ENCODE results near the gene IFTAP.

The IFTAP gene

DNA sequence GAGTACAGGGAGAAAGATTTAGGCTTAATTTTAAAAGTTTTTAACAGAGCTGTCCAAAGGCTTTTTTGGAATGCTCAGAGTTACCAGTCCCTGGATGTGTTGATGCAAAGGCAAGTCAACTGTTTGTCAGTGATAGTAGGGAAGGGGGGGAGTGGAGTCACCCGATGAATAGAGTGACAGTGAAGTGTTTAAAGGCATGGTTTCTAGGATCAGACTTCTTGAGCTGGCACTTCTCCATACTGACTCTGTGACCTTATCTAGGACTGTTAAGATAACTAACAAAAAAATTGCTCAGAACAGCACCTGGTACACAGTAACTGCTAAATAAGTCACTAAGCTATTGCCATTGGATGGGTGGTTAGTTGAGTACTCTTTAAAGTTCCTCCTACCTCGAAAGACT is 15.1 kb downstream of the IFTAP start:
- H3K9me3 ChIP-seq: peaks cover 10% of the 10 kb centered on the region; the same call in 1 of the 2 replicates
- H3K4me1 ChIP-seq: peaks cover 68% of the 10 kb centered on the region
- H3K27me3 ChIP-seq: no peaks in the 10 kb centered on the region
- no peak overlapping the region for H3K4me3 ChIP-seq
- no peak for TF ChIP-seq Cebpa-rat (IDR thresholded peaks at IDR 0.05)
- no peaks in the 10 kb centered on the region for H4K20me1 ChIP-seq
- no peak overlapping the region for H3K9ac ChIP-seq
- H3K36me3 ChIP-seq: no peaks in the 10 kb centered on the region
- H3K4me2 ChIP-seq: peak overlapping the region; percentile 89
- no peak overlapping the region; the same call in 1 of the 2 replicates for H3K27ac ChIP-seq

DNA sequence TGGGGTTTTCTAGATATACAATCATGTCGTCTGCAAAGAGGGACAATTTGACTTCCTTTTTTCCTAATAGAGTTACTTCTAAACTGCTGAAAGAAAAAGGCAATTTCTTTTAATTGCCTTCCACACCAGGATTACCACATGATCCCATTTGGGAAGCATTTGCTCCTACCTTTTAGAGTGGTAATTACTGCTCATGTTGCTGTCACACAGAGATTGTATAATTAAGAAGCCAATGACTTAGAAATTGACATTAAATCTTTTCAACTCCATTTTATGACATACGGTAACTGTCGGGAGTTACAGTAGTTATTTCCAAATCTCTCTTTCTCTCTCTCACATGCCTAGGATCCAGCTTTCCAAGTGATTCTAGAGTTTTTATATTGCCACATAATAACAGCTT is 21.5 kb downstream of the IFTAP start:
- TF ChIP-seq Cebpa-rat (IDR thresholded peaks at IDR 0.05): no peak
- Histone ChIP-seq H3K9ac (peak overlapping the region; percentile 56; the same call in 1 of the 2 replicates), H4K20me1 (no peaks in the 10 kb centered on the region), H3K27ac (peak overlapping the region; percentile 99), H3K4me2 (peak overlapping the region; percentile 68), H3K9me3 (peaks cover 8% of the 10 kb centered on the region; the same call in 1 of the 2 replicates), H3K4me1 (peaks cover 41% of the 10 kb centered on the region), H3K4me3 (no peak overlapping the region), H3K36me3 (no peaks in the 10 kb centered on the region), H3K27me3 (no peaks in the 10 kb centered on the region)

DNA sequence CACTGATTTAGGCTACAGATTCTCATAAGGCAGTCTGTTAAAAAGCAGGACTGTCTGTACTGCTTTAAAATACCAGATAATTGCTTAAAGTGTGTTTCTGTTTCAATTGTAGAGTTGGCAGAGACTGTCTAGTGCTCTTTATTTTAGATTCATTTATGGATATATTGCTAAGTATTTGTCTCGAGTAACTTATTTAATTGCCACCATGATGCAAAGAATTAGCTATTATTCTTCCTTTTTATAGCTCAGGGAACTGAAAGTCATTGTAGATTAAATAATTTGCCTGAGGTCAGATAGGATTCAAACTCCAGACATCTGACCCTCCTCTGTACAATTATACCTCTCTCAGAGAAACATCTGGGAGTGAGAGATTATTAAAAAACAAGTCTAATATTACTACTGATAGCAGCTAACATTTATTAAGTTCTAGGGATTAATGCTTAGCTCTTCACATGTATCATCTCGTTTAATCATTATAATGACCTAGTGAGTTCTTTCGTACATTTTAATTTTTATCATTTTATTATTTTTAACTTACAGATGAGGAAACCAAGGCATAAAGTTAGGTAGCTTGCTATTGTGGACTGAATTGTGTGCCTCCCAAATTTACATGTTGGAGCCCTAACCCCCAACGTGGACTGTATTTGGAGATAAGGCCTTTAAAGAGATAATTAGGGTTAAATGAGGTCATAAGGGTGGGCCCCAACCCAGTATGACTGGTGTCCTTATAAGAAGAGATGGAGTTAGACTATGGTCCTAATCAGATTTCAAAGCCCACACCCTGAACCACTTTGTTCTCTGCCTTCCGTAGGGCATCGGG is 23.5 kb downstream of the IFTAP start:
- peaks cover 7% of the 10 kb centered on the region; the same call in 1 of the 2 replicates for H3K9me3 ChIP-seq
- H3K9ac ChIP-seq: peak overlapping the region; percentile 93
- H3K4me1 ChIP-seq: peaks cover 54% of the 10 kb centered on the region
- H3K27me3 ChIP-seq: no peaks in the 10 kb centered on the region
- TF ChIP-seq Cebpa-rat (IDR thresholded peaks at IDR 0.05): no peak
- peak overlapping the region; percentile 94 for H3K4me2 ChIP-seq
- no peaks in the 10 kb centered on the region for H3K36me3 ChIP-seq
- H3K4me3 ChIP-seq: peak overlapping the region; percentile 58
- H3K27ac ChIP-seq: peak overlapping the region; percentile 99
- H4K20me1 ChIP-seq: no peaks in the 10 kb centered on the region

DNA sequence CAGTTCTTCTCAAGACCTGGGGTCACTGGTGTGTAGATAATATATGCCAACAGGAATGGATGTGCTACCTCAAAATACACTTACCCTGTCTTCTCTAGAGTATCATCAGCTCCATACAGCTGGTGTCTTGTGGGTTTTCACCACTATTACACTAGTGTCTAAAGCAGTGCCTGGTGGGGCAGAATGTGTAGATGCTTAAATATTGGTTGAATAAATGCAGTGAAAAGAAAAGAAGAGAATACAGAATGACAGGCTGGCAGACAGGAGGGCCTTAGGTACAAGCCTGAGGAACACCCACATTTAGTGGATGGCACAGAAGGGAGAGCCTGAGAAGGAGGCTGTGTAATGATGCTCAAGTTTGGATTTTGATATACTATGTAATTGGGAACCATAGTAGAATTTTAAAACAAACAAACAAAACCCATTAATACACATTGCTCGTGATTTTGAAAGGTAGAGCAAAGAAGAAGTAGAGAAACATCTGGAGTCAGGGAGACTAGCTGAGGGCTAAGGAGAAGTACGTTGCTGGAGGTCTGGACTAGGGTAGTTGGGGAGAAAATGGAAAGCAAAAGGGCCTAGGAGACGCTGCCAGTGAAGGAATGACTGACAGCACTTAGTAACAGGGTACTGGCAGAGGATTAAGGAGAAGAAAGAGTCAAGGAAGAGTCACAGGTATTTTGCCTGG is 24.2 kb downstream of the IFTAP start:
- Histone ChIP-seq H3K36me3 (no peaks in the 10 kb centered on the region), H3K4me1 (peaks cover 61% of the 10 kb centered on the region), H3K27ac (peak overlapping the region; percentile 99), H3K9ac (peak overlapping the region; percentile 93), H3K9me3 (peaks cover 4% of the 10 kb centered on the region; the same call in 1 of the 2 replicates), H3K4me3 (peak overlapping the region; percentile 58), H3K27me3 (no peaks in the 10 kb centered on the region), H4K20me1 (no peaks in the 10 kb centered on the region), H3K4me2 (peak overlapping the region; percentile 94)
- TF ChIP-seq Cebpa-rat (IDR thresholded peaks at IDR 0.05): no peak

DNA sequence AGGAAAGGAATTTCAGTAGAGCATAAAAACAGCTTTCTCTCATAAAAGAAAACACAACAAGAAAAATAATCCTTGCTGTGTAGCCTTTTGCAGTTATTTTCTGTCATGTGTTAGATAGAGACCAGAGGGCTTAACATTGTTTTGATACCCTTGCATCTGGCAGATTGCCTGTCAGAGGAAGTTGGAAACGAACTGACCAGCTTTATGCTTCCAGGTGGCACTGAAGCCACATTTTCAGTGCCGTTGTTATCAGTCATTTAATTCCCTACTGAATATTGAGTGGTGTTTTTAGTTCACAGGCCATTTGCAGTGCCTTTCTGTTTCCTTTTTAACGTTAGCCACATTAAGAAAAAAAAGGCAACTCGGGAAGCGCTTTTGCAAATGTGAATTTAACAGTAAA is 25.2 kb downstream of the IFTAP start:
- peak overlapping the region; percentile 99 for H3K27ac ChIP-seq

DNA sequence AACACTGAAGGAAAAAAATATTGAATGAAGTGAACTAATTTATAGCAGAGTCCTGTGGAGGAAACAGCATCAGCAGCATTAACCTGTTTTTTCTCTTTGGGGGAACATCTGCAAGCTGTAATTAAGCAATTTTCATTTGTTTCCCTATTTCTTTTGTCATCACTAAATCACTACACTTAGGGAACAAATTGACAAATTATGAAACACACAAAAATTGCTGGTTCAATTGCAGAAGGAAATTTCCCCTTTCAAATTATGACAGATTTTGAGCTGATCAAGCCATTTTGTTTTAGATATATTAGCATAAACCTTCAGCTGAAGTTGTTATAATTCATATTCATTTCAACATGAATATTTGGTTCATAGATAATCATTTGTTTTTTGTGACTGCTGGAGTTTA is 25.9 kb downstream of the IFTAP start:
- Histone ChIP-seq H3K9ac (peak overlapping the region; percentile 93), H3K4me3 (peak overlapping the region; percentile 58), H3K27me3 (no peaks in the 10 kb centered on the region), H3K9me3 (no peaks in the 10 kb centered on the region), H3K36me3 (no peaks in the 10 kb centered on the region), H4K20me1 (no peaks in the 10 kb centered on the region), H3K4me2 (peak overlapping the region; percentile 94), H3K27ac (peak overlapping the region; percentile 99), H3K4me1 (peaks cover 73% of the 10 kb centered on the region)
- TF ChIP-seq Cebpa-rat (IDR thresholded peaks at IDR 0.05): no peak

More for the DNA sequence above, 25.2 kb downstream of the IFTAP start:
- H3K4me2 ChIP-seq: peak overlapping the region; percentile 94
- no peaks in the 10 kb centered on the region for H3K36me3 ChIP-seq
- H3K27me3 ChIP-seq: no peaks in the 10 kb centered on the region
- H3K9me3 ChIP-seq: no peaks in the 10 kb centered on the region
- peak overlapping the region; percentile 58 for H3K4me3 ChIP-seq
- no peak for TF ChIP-seq Cebpa-rat (IDR thresholded peaks at IDR 0.05)
- no peaks in the 10 kb centered on the region for H4K20me1 ChIP-seq
- H3K9ac ChIP-seq: peak overlapping the region; percentile 93
- peaks cover 71% of the 10 kb centered on the region for H3K4me1 ChIP-seq

DNA sequence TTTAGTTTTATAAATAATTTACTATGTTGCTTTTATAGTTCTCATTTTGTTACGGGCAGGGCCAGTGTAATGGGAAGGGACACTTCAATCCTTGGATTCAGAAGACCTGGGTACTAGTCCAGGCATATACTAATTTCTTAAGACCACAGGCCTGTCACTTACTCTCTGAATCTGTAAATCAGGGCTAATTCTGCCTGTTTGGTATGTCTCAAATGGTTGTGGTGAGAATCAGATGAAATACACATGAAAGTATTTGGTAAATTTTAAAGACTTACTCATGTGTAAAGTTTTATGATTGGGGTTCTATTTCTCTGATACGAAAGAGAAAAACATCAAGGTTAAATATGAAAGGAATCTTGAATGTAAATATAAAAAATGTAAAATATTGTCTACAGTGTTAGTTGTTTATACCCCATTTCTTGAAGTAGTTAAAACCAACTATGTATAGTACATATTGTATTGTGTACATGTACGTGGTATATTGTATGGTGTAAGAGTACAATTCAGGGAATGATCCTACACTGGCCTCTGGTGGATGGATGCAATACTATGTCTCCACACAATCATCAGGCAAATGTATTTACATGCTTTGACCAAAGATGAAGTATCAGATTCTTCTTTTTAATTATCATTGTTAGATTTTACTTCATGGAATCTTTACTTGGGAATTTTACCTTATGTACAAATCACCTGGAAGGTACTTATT is 28.3 kb downstream of the IFTAP start:
- Histone ChIP-seq H4K20me1 (no peaks in the 10 kb centered on the region), H3K9ac (peak overlapping the region; percentile 80), H3K36me3 (no peaks in the 10 kb centered on the region), H3K9me3 (no peaks in the 10 kb centered on the region), H3K27ac (peak overlapping the region; percentile 99), H3K27me3 (no peaks in the 10 kb centered on the region), H3K4me3 (peak overlapping the region; percentile 58), H3K4me1 (peaks cover 65% of the 10 kb centered on the region), H3K4me2 (peak overlapping the region; percentile 93)
- TF ChIP-seq Cebpa-rat (IDR thresholded peaks at IDR 0.05): no peak

DNA sequence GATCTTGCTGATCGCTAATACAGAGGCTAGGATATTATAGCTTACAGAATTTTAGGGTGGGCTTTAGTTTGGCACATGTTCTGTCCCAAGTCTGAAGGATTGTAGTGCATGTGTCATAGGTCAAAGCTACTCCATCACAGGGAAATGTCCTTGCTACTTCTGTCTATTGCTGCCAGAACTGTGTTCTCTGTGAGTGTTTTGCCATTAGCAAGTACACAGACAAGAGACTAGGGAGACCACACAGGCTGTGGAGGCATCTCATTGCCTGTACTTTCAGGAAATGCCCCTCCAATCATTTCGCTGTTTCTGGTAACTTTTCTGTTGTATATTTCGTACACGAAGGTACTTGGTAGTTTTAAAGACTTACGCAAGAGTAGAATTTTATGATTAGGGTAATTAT is 29.2 kb downstream of the IFTAP start:
- H3K4me3 ChIP-seq: no peak overlapping the region
- no peaks in the 10 kb centered on the region for H3K9me3 ChIP-seq
- peak overlapping the region; percentile 93 for H3K4me2 ChIP-seq
- peaks cover 56% of the 10 kb centered on the region for H3K4me1 ChIP-seq
- H3K9ac ChIP-seq: 0 out of 2 replicates have a peak overlapping the region, but pooled peaks have one; percentile 23
- H4K20me1 ChIP-seq: no peaks in the 10 kb centered on the region
- H3K36me3 ChIP-seq: no peaks in the 10 kb centered on the region
- H3K27me3 ChIP-seq: no peaks in the 10 kb centered on the region
- TF ChIP-seq Cebpa-rat (IDR thresholded peaks at IDR 0.05): no peak
- H3K27ac ChIP-seq: peak overlapping the region; percentile 0; the same call in 1 of the 2 replicates

DNA sequence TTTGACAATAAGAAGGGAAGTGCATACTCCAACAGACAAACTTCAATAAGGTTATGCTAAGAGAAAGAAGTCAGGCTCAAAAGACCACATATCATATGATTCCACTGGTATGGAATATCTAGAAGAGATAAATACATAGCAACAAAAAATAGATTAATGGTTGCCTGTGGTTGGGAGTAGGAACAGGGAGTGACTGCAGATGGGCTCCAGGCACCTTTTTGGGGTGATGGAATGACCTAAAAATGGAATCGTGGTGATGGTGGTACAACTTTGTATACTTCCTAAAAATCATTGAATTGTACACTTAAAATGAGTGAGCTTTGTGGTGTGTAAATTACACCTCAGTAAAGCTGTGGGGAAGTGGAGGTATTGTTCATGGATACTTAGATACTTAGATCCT is 32.7 kb downstream of the IFTAP start:
- H3K9ac ChIP-seq: no peak overlapping the region
- no peak for TF ChIP-seq Cebpa-rat (IDR thresholded peaks at IDR 0.05)
- 0 out of 2 replicates have a peak overlapping the region, but pooled peaks have one; percentile 8 for H3K4me2 ChIP-seq
- H3K27me3 ChIP-seq: no peaks in the 10 kb centered on the region
- H3K4me3 ChIP-seq: no peak overlapping the region
- H3K4me1 ChIP-seq: peaks cover 58% of the 10 kb centered on the region
- H3K36me3 ChIP-seq: no peaks in the 10 kb centered on the region
- H3K27ac ChIP-seq: no peak overlapping the region
- no peaks in the 10 kb centered on the region for H4K20me1 ChIP-seq
- no peaks in the 10 kb centered on the region for H3K9me3 ChIP-seq
